PFSK-1 (cell line): ENCODE data around the gene TNPO1.

Experiments used
- SIN3A ChIP-seq: IDR thresholded peaks from 2 replicates; pipeline ENCODE4 v1.6.1; 2012; ENCODE audit warnings: mild to moderate bottlenecking, low read length, moderate library complexity, borderline replicate concordance; ENCODE audit not compliant: insufficient read depth
- TAF1 ChIP-seq: IDR thresholded peaks from 2 replicates; pipeline ENCODE4 v1.6.1; 2012; ENCODE audit warnings: low read length, control low read depth, borderline replicate concordance; ENCODE audit not compliant: insufficient read depth
- TF ChIP-seq, protein P1 (sequence below), 2 experiments: IDR thresholded peaks; 2 replicates each; pipeline versions ENCODE4 v1.6.1 to v1.8.0; 2011 to 2012; ENCODE audit warnings: low read depth in 2 of 2, low read length in 2 of 2, control low read depth in 1 of 2, inconsistent platforms in 1 of 2, mild to moderate bottlenecking in 1 of 2, moderate library complexity in 1 of 2; ENCODE audit not compliant: insufficient read depth in 1 of 2

DNA sequence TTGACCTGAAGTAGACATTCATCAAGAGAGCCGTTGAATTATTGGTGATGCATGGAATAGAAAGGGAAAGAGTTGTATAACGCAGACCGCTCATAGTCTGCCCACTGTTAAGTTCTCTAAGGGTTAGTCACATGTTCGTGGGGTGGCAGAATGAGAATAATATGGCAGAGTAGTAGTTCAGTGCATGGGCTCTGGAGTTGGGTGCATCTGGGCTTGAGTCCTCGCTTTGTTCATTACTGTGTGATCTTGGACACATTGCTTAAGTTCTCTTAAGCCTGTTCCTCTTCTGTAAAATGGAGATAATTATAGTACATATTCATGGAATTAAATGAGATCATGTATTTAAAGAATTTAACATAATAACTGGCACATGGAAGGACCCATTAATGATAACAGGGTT lies 23.6 kb downstream of the TNPO1 start:
- no peak for TF ChIP-seq TAF1
- TF ChIP-seq, protein P1, sequence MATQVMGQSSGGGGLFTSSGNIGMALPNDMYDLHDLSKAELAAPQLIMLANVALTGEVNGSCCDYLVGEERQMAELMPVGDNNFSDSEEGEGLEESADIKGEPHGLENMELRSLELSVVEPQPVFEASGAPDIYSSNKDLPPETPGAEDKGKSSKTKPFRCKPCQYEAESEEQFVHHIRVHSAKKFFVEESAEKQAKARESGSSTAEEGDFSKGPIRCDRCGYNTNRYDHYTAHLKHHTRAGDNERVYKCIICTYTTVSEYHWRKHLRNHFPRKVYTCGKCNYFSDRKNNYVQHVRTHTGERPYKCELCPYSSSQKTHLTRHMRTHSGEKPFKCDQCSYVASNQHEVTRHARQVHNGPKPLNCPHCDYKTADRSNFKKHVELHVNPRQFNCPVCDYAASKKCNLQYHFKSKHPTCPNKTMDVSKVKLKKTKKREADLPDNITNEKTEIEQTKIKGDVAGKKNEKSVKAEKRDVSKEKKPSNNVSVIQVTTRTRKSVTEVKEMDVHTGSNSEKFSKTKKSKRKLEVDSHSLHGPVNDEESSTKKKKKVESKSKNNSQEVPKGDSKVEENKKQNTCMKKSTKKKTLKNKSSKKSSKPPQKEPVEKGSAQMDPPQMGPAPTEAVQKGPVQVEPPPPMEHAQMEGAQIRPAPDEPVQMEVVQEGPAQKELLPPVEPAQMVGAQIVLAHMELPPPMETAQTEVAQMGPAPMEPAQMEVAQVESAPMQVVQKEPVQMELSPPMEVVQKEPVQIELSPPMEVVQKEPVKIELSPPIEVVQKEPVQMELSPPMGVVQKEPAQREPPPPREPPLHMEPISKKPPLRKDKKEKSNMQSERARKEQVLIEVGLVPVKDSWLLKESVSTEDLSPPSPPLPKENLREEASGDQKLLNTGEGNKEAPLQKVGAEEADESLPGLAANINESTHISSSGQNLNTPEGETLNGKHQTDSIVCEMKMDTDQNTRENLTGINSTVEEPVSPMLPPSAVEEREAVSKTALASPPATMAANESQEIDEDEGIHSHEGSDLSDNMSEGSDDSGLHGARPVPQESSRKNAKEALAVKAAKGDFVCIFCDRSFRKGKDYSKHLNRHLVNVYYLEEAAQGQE (IDR thresholded peaks at IDR 0.05; ENCODE audit: insufficient read depth in 1 of 2, low read depth in 2 of 2, low read length in 2 of 2) = no peak
- no peak for TF ChIP-seq SIN3A
